ENCODE results near the gene ZNF19. TPM values are rescaled to one million over a fixed set of nuclear protein-coding genes. Genes with fewer than 3 reads are reported as not detected.

The ZNF19 gene
- total and polyA plus RNA-seq, 7 experiments from 2014 or later: 1.7 to 12.9 (median 4.7) TPM

DNA sequence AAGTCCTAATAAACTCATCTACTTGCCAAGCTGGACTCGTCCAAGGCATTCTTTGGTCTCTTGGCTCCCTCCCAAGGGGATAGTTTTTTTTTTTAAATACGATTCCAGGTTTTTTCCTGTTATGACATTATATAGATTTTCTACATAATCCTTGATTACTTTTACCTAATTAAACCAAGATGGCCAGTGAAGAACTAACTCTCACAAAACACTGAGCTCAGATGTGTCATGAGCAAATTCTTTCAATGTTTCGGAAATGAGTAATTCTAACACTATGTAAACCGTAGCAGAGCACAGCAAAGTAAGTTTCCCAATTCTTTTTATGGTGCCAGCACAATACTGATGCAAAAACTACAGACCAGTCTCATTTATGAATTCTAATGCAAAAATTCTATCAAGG is 28.9 kb downstream of the ZNF19 start:
- POLR2A ChIA-PET: interaction anchor here (1.0 kb wide), 1 partner anchor 24 kb away, joined by 3 read pairs; no protein-coding TSS in a partner anchor

DNA sequence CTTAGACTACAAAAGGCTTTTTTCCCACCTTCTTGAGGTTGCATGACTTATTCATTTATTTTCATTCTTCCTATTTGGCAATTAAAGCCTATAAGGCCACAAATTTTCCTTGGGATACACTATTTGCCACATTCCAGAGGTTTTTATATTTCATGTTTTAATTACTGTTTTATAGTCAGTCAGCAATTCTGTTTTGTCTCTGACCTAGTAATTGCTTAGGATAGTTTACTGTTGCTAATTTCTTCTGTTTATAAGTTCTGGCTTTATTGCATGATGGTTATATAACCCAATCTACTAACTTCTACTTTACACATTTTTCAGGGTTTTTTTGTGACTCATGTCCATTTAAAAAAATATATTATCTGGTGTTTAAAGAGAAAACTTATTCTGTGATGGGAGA is 29.6 kb downstream of the ZNF19 start:
- H3K4me1 Mint-ChIP-seq: peaks cover 14 to 39% (median 27%) of the 10 kb centered on the region in 7 donors
- H3K27ac ChIP-seq (ENCODE audit: low read depth, low read length): no peak overlapping the region
- H3K36me3 Mint-ChIP-seq: peaks cover 15 to 26% (median 16%) of the 10 kb centered on the region in 5 donors
- no peaks in the 10 kb centered on the region for H3K9me3 ChIP-seq (ENCODE audit: control insufficient read depth in 2 of 3, low read length in 3 of 3)
- peaks cover 0 to 6% (median 0%) of the 10 kb centered on the region in 11 donors for H3K9me3 Mint-ChIP-seq
- no peak overlapping the region for H3K27ac Mint-ChIP-seq
- no peak for DNase-seq
- POLR2A ChIA-PET: interaction anchor here (1.0 kb wide), 1 partner anchor 25 kb away, joined by 3 read pairs; no protein-coding TSS in a partner anchor
- ATAC-seq: no peak
- peaks cover 4 to 6% of the 10 kb centered on the region in 2 donors for H3K4me1 ChIP-seq (ENCODE audit: control insufficient read depth in 2 of 2, insufficient read depth in 2 of 2, low read length in 2 of 2)
- no peaks in the 10 kb centered on the region for H3K27me3 ChIP-seq (ENCODE audit: control insufficient read depth in 2 of 2, insufficient read depth in 2 of 2, low read length in 2 of 2)
- intact Hi-C loops (cut with micrococcal nuclease): no loop called here
- no peak overlapping the region for H3K4me3 Mint-ChIP-seq
- CTCF ChIA-PET: interaction anchor here (0.7 to 1.8 kb wide), 3 partner anchors 39 to 1134 kb away, joined by 3 to 5 read pairs (median 3); no protein-coding TSS in a partner anchor
- no peaks in the 10 kb centered on the region for H3K27me3 Mint-ChIP-seq
- H3K36me3 ChIP-seq (ENCODE audit: control insufficient read depth in 2 of 3, insufficient read depth in 3 of 3, low read length in 3 of 3): peaks cover 0 to 24% (median 0%) of the 10 kb centered on the region in 3 experiments
- H3K4me3 ChIP-seq (ENCODE audit: low read length): no peak overlapping the region

More for the DNA sequence above, 28.9 kb downstream of the ZNF19 start:
- peaks cover 0 to 17% (median 0%) of the 10 kb centered on the region in 3 experiments for H3K36me3 ChIP-seq (ENCODE audit: control insufficient read depth in 2 of 3, insufficient read depth in 3 of 3, low read length in 3 of 3)
- Mint-ChIP-seq H3K4me1 (peaks cover 14 to 39% (median 27%) of the 10 kb centered on the region in 7 donors), H3K4me3 (peak overlapping the region in 6 of 10 donors; percentile 16 to 93 (median 68)), H3K36me3 (peaks cover 8 to 19% (median 9%) of the 10 kb centered on the region in 5 donors), H3K27me3 (no peaks in the 10 kb centered on the region), H3K9me3 (peaks cover 0 to 3% (median 0%) of the 10 kb centered on the region in 11 donors), H3K27ac (peak overlapping the region in 1 of 9 donors; percentile 89)
- intact Hi-C loops (cut with micrococcal nuclease): loop anchor here (5.0 to 10.0 kb wide), 7 partner anchors 37 to 1205 kb away; partner anchors contain the start of genes CMTR2 (in 2 of the 2), AP1G1 (in 1 of the 2), DHODH (in 1 of the 2) and IST1 (in 1 of the 2)
- ATAC-seq (no peak), DNase-seq (no peak)
- H3K4me1 ChIP-seq (ENCODE audit: control insufficient read depth in 2 of 2, insufficient read depth in 2 of 2, low read length in 2 of 2): peaks cover 4 to 6% of the 10 kb centered on the region in 2 donors
- CTCF ChIA-PET: interaction anchor here (0.7 to 1.8 kb wide), 3 partner anchors 47 to 1133 kb away, joined by 3 to 5 read pairs (median 4); no protein-coding TSS in a partner anchor
- no peak overlapping the region for H3K27ac ChIP-seq (ENCODE audit: low read depth, low read length)
- H3K27me3 ChIP-seq (ENCODE audit: control insufficient read depth in 2 of 2, insufficient read depth in 2 of 2, low read length in 2 of 2): no peaks in the 10 kb centered on the region
- H3K4me3 ChIP-seq (ENCODE audit: low read length): no peak overlapping the region
- H3K9me3 ChIP-seq (ENCODE audit: control insufficient read depth in 2 of 3, low read length in 3 of 3): no peaks in the 10 kb centered on the region

DNA sequence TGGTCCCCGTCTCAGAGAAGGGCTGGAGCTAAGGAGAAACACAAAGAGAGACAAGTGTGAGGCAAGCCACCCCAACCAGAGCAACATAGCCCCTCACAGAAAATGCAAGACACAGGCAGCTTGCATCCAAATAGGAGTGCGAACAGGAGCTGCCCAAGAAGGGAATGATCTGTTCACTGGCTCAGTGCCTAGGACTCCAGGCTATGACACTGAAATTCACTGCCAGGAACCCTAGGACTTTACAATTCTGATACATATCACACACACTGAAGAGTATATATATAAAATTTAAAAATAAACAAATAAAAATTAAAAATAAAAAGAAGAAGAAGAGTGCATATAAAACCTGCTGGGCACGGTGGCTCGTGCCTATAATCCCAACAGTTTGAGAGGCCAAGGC is 32.3 kb downstream of the ZNF19 start:
- Histone ChIP-seq H3K9me3 (ENCODE audit: control insufficient read depth in 2 of 3, low read length in 3 of 3) (peaks cover 0 to 8% (median 0%) of the 10 kb centered on the region in 3 experiments), H3K4me3 (ENCODE audit: low read length) (no peak overlapping the region), H3K36me3 (ENCODE audit: control insufficient read depth in 2 of 3, insufficient read depth in 3 of 3, low read length in 3 of 3) (peaks cover 3 to 46% (median 4%) of the 10 kb centered on the region in 3 experiments), H3K27ac (ENCODE audit: low read depth, low read length) (no peak overlapping the region), H3K4me1 (ENCODE audit: control insufficient read depth in 2 of 2, insufficient read depth in 2 of 2, low read length in 2 of 2) (peaks cover 4 to 5% of the 10 kb centered on the region in 2 donors), H3K27me3 (ENCODE audit: control insufficient read depth in 2 of 2, insufficient read depth in 2 of 2, low read length in 2 of 2) (no peaks in the 10 kb centered on the region)
- Mint-ChIP-seq H3K4me3 (no peak overlapping the region), H3K27me3 (no peaks in the 10 kb centered on the region), H3K27ac (no peak overlapping the region), H3K36me3 (peaks cover 35 to 53% (median 42%) of the 10 kb centered on the region in 5 donors), H3K4me1 (peaks cover 7 to 25% (median 14%) of the 10 kb centered on the region in 7 donors), H3K9me3 (peaks cover 0 to 26% (median 14%) of the 10 kb centered on the region in 11 donors)
- ATAC-seq: no peak
- POLR2A ChIA-PET: no interaction called here
- CTCF ChIA-PET: no interaction called here
- DNase-seq: no peak
- intact Hi-C loops (cut with micrococcal nuclease): no loop called here

DNA sequence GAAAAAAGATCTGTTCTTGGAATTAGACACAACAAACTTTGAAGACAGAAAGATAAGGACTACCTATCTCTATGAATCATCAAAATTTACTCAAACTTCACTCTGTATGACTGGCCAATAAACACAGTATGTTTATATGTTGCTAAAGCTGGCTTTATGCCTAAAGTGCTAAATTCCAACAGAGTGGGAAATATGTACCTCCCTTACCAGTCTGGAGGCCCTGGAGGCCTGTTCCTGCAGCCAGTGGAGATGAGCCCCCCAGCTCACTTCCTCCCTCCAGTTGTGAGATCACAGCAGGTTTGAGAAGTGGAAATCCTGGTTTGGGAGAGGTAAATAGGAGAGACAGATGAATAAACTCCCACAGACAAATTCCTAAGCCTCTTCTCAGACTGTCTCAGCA is 36.1 kb downstream of the ZNF19 start:
- DNase-seq: no peak
- peaks cover 59 to 87% (median 79%) of the 10 kb centered on the region in 5 donors for H3K36me3 Mint-ChIP-seq
- H3K27me3 Mint-ChIP-seq: no peaks in the 10 kb centered on the region
- Histone ChIP-seq H3K36me3 (ENCODE audit: control insufficient read depth in 2 of 3, insufficient read depth in 3 of 3, low read length in 3 of 3) (peaks cover 9 to 83% (median 21%) of the 10 kb centered on the region in 3 experiments), H3K4me1 (ENCODE audit: control insufficient read depth in 2 of 2, insufficient read depth in 2 of 2, low read length in 2 of 2) (no peaks in the 10 kb centered on the region), H3K27ac (ENCODE audit: low read depth, low read length) (no peak overlapping the region), H3K9me3 (ENCODE audit: control insufficient read depth in 2 of 3, low read length in 3 of 3) (peaks cover 11 to 45% (median 19%) of the 10 kb centered on the region in 3 experiments), H3K4me3 (ENCODE audit: low read length) (no peak overlapping the region), H3K27me3 (ENCODE audit: control insufficient read depth in 2 of 2, insufficient read depth in 2 of 2, low read length in 2 of 2) (no peaks in the 10 kb centered on the region)
- intact Hi-C loops (cut with micrococcal nuclease): no loop called here
- no peak for ATAC-seq
- H3K4me3 Mint-ChIP-seq: no peak overlapping the region
- peaks cover 13 to 64% (median 47%) of the 10 kb centered on the region in 11 donors for H3K9me3 Mint-ChIP-seq
- POLR2A ChIA-PET: no interaction called here
- peaks cover 0 to 7% (median 0%) of the 10 kb centered on the region in 7 donors for H3K4me1 Mint-ChIP-seq
- CTCF ChIA-PET: no interaction called here
- no peak overlapping the region for H3K27ac Mint-ChIP-seq

DNA sequence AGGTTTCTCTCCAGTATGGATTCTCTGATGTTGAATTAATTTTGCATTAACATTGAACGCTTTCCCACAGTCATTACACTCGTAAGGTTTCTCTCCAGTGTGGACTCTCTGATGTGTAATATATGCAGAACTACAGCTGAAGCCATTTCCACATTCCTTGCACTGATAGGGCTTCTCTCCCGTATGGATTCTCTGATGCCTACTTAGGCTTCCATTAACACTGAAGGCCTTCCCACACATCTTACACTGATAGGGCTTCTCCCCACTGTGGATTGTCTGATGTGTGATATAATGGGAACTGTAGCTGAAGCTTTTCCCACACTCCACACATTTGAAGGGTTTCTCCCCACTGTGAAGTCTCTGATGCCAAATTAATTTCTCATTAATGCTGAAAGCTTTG is 40.1 kb downstream of the ZNF19 start:
- H3K27me3 Mint-ChIP-seq: no peaks in the 10 kb centered on the region
- DNase-seq (no peak), ATAC-seq (no peak)
- H3K9me3 Mint-ChIP-seq: peaks cover 14 to 87% (median 59%) of the 10 kb centered on the region in 11 donors
- peaks cover 44 to 70% (median 66%) of the 10 kb centered on the region in 5 donors for H3K36me3 Mint-ChIP-seq
- CTCF ChIA-PET: no interaction called here
- peak overlapping the region; percentile 12 for H3K4me3 ChIP-seq (ENCODE audit: low read length)
- H3K4me1 Mint-ChIP-seq: no peaks in the 10 kb centered on the region
- H3K4me3 Mint-ChIP-seq: no peak overlapping the region
- H3K27ac ChIP-seq (ENCODE audit: low read depth, low read length): no peak overlapping the region
- no peaks in the 10 kb centered on the region for H3K4me1 ChIP-seq (ENCODE audit: control insufficient read depth in 2 of 2, insufficient read depth in 2 of 2, low read length in 2 of 2)
- no peaks in the 10 kb centered on the region for H3K27me3 ChIP-seq (ENCODE audit: control insufficient read depth in 2 of 2, insufficient read depth in 2 of 2, low read length in 2 of 2)
- no peak overlapping the region for H3K27ac Mint-ChIP-seq
- H3K36me3 ChIP-seq (ENCODE audit: control insufficient read depth in 2 of 3, insufficient read depth in 3 of 3, low read length in 3 of 3): peaks cover 9 to 61% (median 21%) of the 10 kb centered on the region in 3 experiments
- POLR2A ChIA-PET: no interaction called here
- intact Hi-C loops (cut with micrococcal nuclease): no loop called here
- peaks cover 11 to 75% (median 22%) of the 10 kb centered on the region in 3 experiments for H3K9me3 ChIP-seq (ENCODE audit: control insufficient read depth in 2 of 3, low read length in 3 of 3)

DNA sequence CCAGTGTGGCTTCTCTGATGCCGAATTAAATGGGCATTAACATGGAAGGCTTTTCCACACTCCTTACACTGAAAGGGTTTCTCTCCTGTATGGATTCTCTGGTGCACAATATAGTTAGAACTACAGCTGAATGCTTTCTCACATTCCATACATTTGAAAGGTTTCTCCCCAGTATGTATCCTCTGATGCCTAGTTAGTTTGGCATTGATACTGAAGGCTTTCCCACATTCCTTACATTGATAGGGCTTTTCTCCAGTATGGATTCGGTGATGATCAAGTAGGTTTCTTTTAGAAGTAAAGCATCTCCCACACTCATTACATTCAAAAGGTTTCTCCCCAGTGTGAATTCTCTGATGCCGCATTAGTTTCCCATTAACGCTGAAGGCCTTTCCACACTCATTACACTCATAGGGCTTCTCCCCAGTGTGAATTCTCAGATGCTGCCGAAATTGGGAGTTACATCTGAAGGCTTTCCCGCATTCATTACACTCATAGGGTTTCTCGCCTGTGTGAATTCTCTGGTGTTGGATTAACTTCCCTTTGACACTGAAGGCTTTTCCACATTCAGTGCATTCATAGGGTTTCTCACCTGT is 40.8 kb downstream of the ZNF19 start:
- Histone ChIP-seq H3K9me3 (ENCODE audit: control insufficient read depth in 2 of 3, low read length in 3 of 3) (peaks cover 11 to 80% (median 22%) of the 10 kb centered on the region in 3 experiments), H3K36me3 (ENCODE audit: control insufficient read depth in 2 of 3, insufficient read depth in 3 of 3, low read length in 3 of 3) (peaks cover 9 to 55% (median 21%) of the 10 kb centered on the region in 3 experiments)
- POLR2A ChIA-PET: interaction anchor here (0.6 to 1.2 kb wide), 2 partner anchors 20 to 33 kb away, joined by 4 to 5 read pairs; no protein-coding TSS in a partner anchor

More for the DNA sequence above, 40.8 kb downstream of the ZNF19 start:
- Histone ChIP-seq H3K27ac (ENCODE audit: low read depth, low read length) (no peak overlapping the region), H3K4me3 (ENCODE audit: low read length) (peak overlapping the region; percentile 12), H3K27me3 (ENCODE audit: control insufficient read depth in 2 of 2, insufficient read depth in 2 of 2, low read length in 2 of 2) (no peaks in the 10 kb centered on the region), H3K4me1 (ENCODE audit: control insufficient read depth in 2 of 2, insufficient read depth in 2 of 2, low read length in 2 of 2) (no peaks in the 10 kb centered on the region)
- Mint-ChIP-seq H3K4me1 (no peaks in the 10 kb centered on the region), H3K9me3 (peaks cover 18 to 90% (median 63%) of the 10 kb centered on the region in 11 donors), H3K27me3 (no peaks in the 10 kb centered on the region), H3K4me3 (no peak overlapping the region), H3K36me3 (peaks cover 41 to 64% (median 59%) of the 10 kb centered on the region in 5 donors), H3K27ac (no peak overlapping the region)
- intact Hi-C loops (cut with micrococcal nuclease): no loop called here
- CTCF ChIA-PET: no interaction called here
- ATAC-seq (no peak), DNase-seq (no peak)
